C4-2B (cell line): ENCODE measurements around the gene NFKBIE.

Experiments used
- CTCF ChIP-seq: fragments of 450-650 bp; conservative IDR thresholded peaks from 2 replicates; pipeline ENCODE4 v1.5.1; 2017; ENCODE audit warnings: mild to moderate bottlenecking
- ZFX ChIP-seq: fragments of 450-650 bp; IDR thresholded peaks from 2 replicates; pipeline ENCODE4 v1.6.1; 2017

- TF ChIP-seq CTCF, result no peak
- no peak for TF ChIP-seq ZFX
Measured at GRCh38 chr6:44301782-44302564, 36.6 kb upstream of the NFKBIE start.
